GM12878 (cell line): ENCODE data around the gene LMBR1. TPM values are rescaled to one million over a fixed set of nuclear protein-coding genes. Genes with fewer than 3 reads are reported as not detected.

Source experiments
- ATAC-seq: fragments of 200-7000 bp; cut with Tn5 transposase; 3 replicates; pipeline ENCODE4 v1.9.1; 2020; ENCODE audit warnings: mild to moderate bottlenecking, moderate library complexity
- BruUV-seq: library from RNA; stranded (reverse); fragments of 400-500 nt; replicated peaks from 2 replicates; lab custom pipeline; 2021; lab: Mats Ljungman, UMichigan
- CTCF ChIA-PET: fragments of 300-600 bp; sonication (Branson Sonifier 250); formaldehyde crosslinking; extraction: SDS; loops from one replicate; lab custom pipeline; 2021; ENCODE audit warnings: inconsistent platforms; lab: Yijun Ruan, JAX
- POLR2A ChIA-PET: fragments of 350-600 bp; formaldehyde crosslinking; extraction: SDS; loops from one replicate; lab custom pipeline; 2021; ENCODE audit warnings: inconsistent platforms; lab: Charles Lee
- RAD21 ChIA-PET: fragments of 300-600 bp; sonication (Branson Sonifier 250); formaldehyde crosslinking; loops from one replicate; lab custom pipeline; 2023; ENCODE audit warnings: antibody characterized with exemption; ENCODE audit not compliant: unreplicated experiment; lab: Charles Lee
- SMC1A ChIA-PET: fragments of 300-600 bp; sonication (Branson Sonifier 250); formaldehyde crosslinking; loops from one replicate; lab custom pipeline; 2023; ENCODE audit not compliant: unreplicated experiment, uncharacterized antibody; lab: Charles Lee
- DNase-seq: peaks from one replicate; pipeline ENCODE4 v3.0.0-alpha.2; 2011; ENCODE audit warnings: low read depth, low spot score
- FAIRE-seq: peaks from 3 replicates; lab custom pipeline; 2011; peaks lifted over from hg19 to GRCh38; lab: Jason Lieb, UNC
- H2AFZ ChIP-seq: 2 replicates; pipeline ENCODE4 v1.6.0; 2011; ENCODE audit warnings: low read depth, low read length, control low read depth; ENCODE audit not compliant: control insufficient read depth
- H3K27ac ChIP-seq: 2 replicates; pipeline ENCODE4 v1.5.1; 2011; ENCODE audit warnings: control low read depth; ENCODE audit not compliant: control insufficient read depth, insufficient read depth
- H3K27me3 ChIP-seq, 2 experiments: replicated peaks in 1 of 2; 2 replicates each; pipeline versions ENCODE4 v1.6.0 to v1.6.1; 2011; ENCODE audit warnings: low read length in 1 of 2; ENCODE audit not compliant: control insufficient read depth in 2 of 2, insufficient read depth in 2 of 2
- H3K36me3 ChIP-seq, 2 experiments: 2 replicates each; pipeline ENCODE4 v1.5.1; 2011; ENCODE audit warnings: low read length in 1 of 2; ENCODE audit not compliant: control insufficient read depth in 2 of 2, insufficient read depth in 2 of 2
- H3K4me1 ChIP-seq: 2 replicates; pipeline ENCODE4 v1.6.1; 2011; ENCODE audit warnings: mild to moderate bottlenecking, low read length, moderate library complexity, mixed read lengths; ENCODE audit not compliant: control insufficient read depth, insufficient read depth
- H3K4me2 ChIP-seq: 2 replicates; pipeline ENCODE4 v1.6.0; 2011; ENCODE audit warnings: control low read depth; ENCODE audit not compliant: control insufficient read depth, insufficient read depth
- H3K4me3 ChIP-seq: fragments of 200-600 bp; sonication (generic); 2 replicates; pipeline ENCODE4 v1.5.1; 2016
- H3K79me2 ChIP-seq: 2 replicates; pipeline ENCODE4 v1.6.0; 2011; ENCODE audit warnings: low read length; ENCODE audit not compliant: control insufficient read depth, insufficient read depth
- H3K9ac ChIP-seq: 2 replicates; pipeline ENCODE4 v1.8.0; 2011; ENCODE audit warnings: low read length, control low read depth, mixed read lengths; ENCODE audit not compliant: control insufficient read depth, insufficient read depth
- H3K9me3 ChIP-seq: replicated peaks from 3 replicates; pipeline ENCODE4 v1.5.1; 2011; ENCODE audit warnings: mild to moderate bottlenecking, low read length; ENCODE audit not compliant: control insufficient read depth, insufficient read depth
- H4K20me1 ChIP-seq: 2 replicates; pipeline ENCODE4 v1.6.0; 2011; ENCODE audit not compliant: control insufficient read depth, insufficient read depth
- BMI1 ChIP-seq: fragments of 450-650 bp; IDR thresholded peaks from 2 replicates; pipeline ENCODE4 v1.6.1; 2016; ENCODE audit warnings: mild to moderate bottlenecking, moderate library complexity, borderline replicate concordance
- DPF2 ChIP-seq: fragments of 450-650 bp; IDR thresholded peaks from 2 replicates; pipeline ENCODE4 v1.6.1; 2017; ENCODE audit warnings: mild to moderate bottlenecking
- KLF5 ChIP-seq: fragments of 450-650 bp; IDR thresholded peaks from 2 replicates; pipeline ENCODE4 v1.6.1; 2014; ENCODE audit warnings: mild to moderate bottlenecking; ENCODE audit not compliant: partially characterized antibody
- PML ChIP-seq: IDR thresholded peaks from 2 replicates; pipeline ENCODE4 v1.6.1; 2012; ENCODE audit warnings: low read length, inconsistent platforms
- RELA ChIP-seq: fragments of 450-650 bp; IDR thresholded peaks from 2 replicates; pipeline ENCODE4 v1.8.0; 2014; ENCODE audit warnings: borderline replicate concordance; ENCODE audit not compliant: partially characterized antibody
- STAT3 ChIP-seq: IDR thresholded peaks from 2 replicates; pipeline ENCODE4 v1.6.1; 2011; ENCODE audit warnings: low read depth, low read length, improper control_type of control experiment
- SUPT20H ChIP-seq: IDR thresholded peaks from 2 replicates; pipeline ENCODE4 v1.6.1; 2011; ENCODE audit warnings: low read depth, mild to moderate bottlenecking, low read length, moderate library complexity, borderline replicate concordance; ENCODE audit not compliant: control insufficient read depth
- ZNF622 ChIP-seq: fragments of 450-650 bp; IDR thresholded peaks from 2 replicates; pipeline ENCODE4 v1.6.1; 2017; ENCODE audit warnings: mild to moderate bottlenecking, inconsistent platforms
- WGBS: methylation state at CpG from one replicate; pipeline ENCODE4 v1.1.6; 2016; ENCODE audit warnings: low lambda C conversion rate; ENCODE audit not compliant: insufficient replicate concordance, insufficient coverage; ENCODE audit errors: missing lambda C conversion rate; 5-methylcytosine and 5-hydroxymethylcytosine counted together
- in situ Hi-C: fragments of 300-500 bp; cut with MboI; formaldehyde crosslinking; loops from 9 replicates; pipeline ENCODE4 v1.14.3; 2018; ENCODE audit warnings: mixed read lengths
- intact Hi-C: fragments of 100-400 bp; cut with micrococcal nuclease; formaldehyde crosslinking; loops from one replicate; pipeline ENCODE4 v1.14.2; 2022; ENCODE audit not compliant: unreplicated experiment
- polyA plus RNA-seq, 11 experiments: library from polyadenylated mRNA; depleted of rRNA in 4 of 11; unstranded in 6 of 11; stranded (reverse) in 5 of 11; fragments of >200 nt; fragmentation: Nextera tagmentation in 4 of 11; fragmentation: Illumina TruSeq in 1 of 11; extraction: Ambion mirVana in 4 of 11; extraction: Trizol in 1 of 11; gene quantifications; 1 replicate in 1 of 11; 2 replicates in 10 of 11; pipeline versions ENCODE4 v1.2.1 to v1.2.3, GENCODE V29; 2011 to 2016; ENCODE audit warnings: inconsistent platforms in 2 of 11, missing spikeins in 2 of 11, low read depth in 1 of 11
- total RNA-seq, 4 experiments: library from RNA; depleted of rRNA in 3 of 4; stranded (reverse); fragments of >200 nt in 3 of 4; fragmentation: Illumina TruSeq in 1 of 4; extraction: Trizol in 1 of 4; gene quantifications; 2 replicates each; pipeline versions ENCODE4 v1.2.1 to v1.2.3, GENCODE V29; 2013 to 2021
- TF ChIP-seq, protein P1 (sequence below): fragments of 450-650 bp; IDR thresholded peaks from 2 replicates; pipeline ENCODE4 v1.6.1; 2018; ENCODE audit warnings: borderline replicate concordance, mild to moderate bottlenecking; ENCODE audit not compliant: partially characterized antibody
- TF ChIP-seq, protein P2 (sequence below): fragments of 450-650 bp; IDR thresholded peaks from 2 replicates; pipeline ENCODE4 v1.6.1; 2016; ENCODE audit warnings: mild to moderate bottlenecking, moderate library complexity, borderline replicate concordance
- TF ChIP-seq, protein P3 (sequence below): IDR thresholded peaks from 2 replicates; pipeline ENCODE4 v1.6.1; 2011; ENCODE audit warnings: low read depth, mild to moderate bottlenecking, low read length, moderate library complexity, borderline replicate concordance; ENCODE audit errors: extremely low read depth
- TF ChIP-seq, protein P4 (sequence below): fragments of 450-650 bp; IDR thresholded peaks from 2 replicates; pipeline ENCODE4 v1.6.1; 2017; ENCODE audit warnings: mild to moderate bottlenecking
- TF ChIP-seq, protein P5 (sequence below): IDR thresholded peaks from 2 replicates; pipeline ENCODE4 v1.6.1; 2011; ENCODE audit warnings: borderline replicate concordance, low read depth, mild to moderate bottlenecking, moderate library complexity, mixed read lengths, low read length; ENCODE audit not compliant: insufficient read depth; ENCODE audit errors: extremely low read length

Gene LMBR1
- total and polyA plus RNA-seq, 10 of the 15 experiments (the other 5 are each of a cell fraction or from before 2014, with no cell fraction given) = 4.0 to 63.5 (median 28.8) TPM

DNA sequence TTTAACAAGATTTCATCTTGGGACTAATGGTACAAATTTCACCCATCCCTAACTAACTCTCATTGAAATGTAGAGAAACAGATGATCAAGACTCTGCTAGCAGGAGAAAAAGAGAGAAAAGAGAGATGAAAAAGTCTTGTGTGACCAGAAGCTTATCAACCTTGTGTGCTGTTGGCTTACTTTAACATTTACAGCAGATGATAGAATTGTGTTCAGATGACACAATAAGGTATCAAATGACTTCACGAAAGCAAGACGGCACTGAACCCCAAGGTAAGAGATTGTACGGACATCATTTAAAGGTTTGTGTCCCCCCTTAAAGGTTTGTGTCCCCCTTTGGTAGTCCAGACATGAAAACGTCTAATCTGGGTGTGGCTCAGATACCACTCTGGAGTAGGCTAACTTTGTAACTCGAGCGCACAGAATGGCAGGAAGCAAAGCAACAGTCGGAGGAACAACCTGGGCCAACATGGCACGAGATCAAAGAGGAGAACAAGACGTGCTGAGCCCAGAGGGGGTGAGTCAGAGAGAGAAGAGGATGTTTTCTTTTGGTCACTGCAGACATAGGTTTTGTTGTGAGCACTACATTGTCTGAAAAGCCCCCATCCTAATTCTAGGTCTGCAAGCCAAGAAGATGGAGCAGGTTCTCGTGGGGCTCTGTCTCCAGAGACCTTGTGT lies 10.4 kb upstream of the LMBR1 start:
- ChIA-PET CTCF (interaction anchor here (1.5 kb wide), 1 partner anchor 347 kb away, joined by 3 read pairs; no protein-coding TSS in a partner anchor), POLR2A (no interaction called here), RAD21 (no interaction called here), SMC1A (interaction anchor here (0.7 to 1.1 kb wide), 2 partner anchors 87 to 347 kb away, joined by 3 read pairs; no protein-coding TSS in a partner anchor)
- H3K27me3 ChIP-seq = no peaks in the 10 kb centered on the region; a peak in 1 of 4 replicates
- no peaks in the 10 kb centered on the region for H3K9me3 ChIP-seq
- no peak overlapping the region for H3K4me3 ChIP-seq
- H3K36me3 ChIP-seq = no peaks in the 10 kb centered on the region
- DNase-seq (no peak), ATAC-seq (peak; percentile 71), FAIRE-seq (no peak)
- no TSS peak for BruUV-seq
- H2AFZ ChIP-seq = no peak overlapping the region
- 27% methylated on average over 10 of the region's 10 CpGs for WGBS
- H3K9ac ChIP-seq = no peak overlapping the region
- H4K20me1 ChIP-seq = no peaks in the 10 kb centered on the region
- no peaks in the 10 kb centered on the region for H3K4me1 ChIP-seq
- intact Hi-C loops (no loop called here), in situ Hi-C loops (no loop called here)
- H3K4me2 ChIP-seq = no peak overlapping the region
- H3K27ac ChIP-seq = no peak overlapping the region
- H3K79me2 ChIP-seq = no peaks in the 10 kb centered on the region
- TF ChIP-seq, protein P1, sequence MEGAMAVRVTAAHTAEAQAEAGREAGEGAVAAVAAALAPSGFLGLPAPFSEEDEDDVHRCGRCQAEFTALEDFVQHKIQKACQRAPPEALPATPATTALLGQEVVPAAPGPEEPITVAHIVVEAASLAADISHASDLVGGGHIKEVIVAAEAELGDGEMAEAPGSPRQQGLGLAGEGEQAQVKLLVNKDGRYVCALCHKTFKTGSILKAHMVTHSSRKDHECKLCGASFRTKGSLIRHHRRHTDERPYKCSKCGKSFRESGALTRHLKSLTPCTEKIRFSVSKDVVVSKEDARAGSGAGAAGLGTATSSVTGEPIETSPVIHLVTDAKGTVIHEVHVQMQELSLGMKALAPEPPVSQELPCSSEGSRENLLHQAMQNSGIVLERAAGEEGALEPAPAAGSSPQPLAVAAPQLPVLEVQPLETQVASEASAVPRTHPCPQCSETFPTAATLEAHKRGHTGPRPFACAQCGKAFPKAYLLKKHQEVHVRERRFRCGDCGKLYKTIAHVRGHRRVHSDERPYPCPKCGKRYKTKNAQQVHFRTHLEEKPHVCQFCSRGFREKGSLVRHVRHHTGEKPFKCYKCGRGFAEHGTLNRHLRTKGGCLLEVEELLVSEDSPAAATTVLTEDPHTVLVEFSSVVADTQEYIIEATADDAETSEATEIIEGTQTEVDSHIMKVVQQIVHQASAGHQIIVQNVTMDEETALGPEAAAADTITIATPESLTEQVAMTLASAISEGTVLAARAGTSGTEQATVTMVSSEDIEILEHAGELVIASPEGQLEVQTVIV = no peak
- TF ChIP-seq BMI1 = no peak
- TF ChIP-seq RELA = no peak
- TF ChIP-seq PML = no peak
- TF ChIP-seq ZNF622 = no peak
- no peak for TF ChIP-seq DPF2
- TF ChIP-seq, protein P2, sequence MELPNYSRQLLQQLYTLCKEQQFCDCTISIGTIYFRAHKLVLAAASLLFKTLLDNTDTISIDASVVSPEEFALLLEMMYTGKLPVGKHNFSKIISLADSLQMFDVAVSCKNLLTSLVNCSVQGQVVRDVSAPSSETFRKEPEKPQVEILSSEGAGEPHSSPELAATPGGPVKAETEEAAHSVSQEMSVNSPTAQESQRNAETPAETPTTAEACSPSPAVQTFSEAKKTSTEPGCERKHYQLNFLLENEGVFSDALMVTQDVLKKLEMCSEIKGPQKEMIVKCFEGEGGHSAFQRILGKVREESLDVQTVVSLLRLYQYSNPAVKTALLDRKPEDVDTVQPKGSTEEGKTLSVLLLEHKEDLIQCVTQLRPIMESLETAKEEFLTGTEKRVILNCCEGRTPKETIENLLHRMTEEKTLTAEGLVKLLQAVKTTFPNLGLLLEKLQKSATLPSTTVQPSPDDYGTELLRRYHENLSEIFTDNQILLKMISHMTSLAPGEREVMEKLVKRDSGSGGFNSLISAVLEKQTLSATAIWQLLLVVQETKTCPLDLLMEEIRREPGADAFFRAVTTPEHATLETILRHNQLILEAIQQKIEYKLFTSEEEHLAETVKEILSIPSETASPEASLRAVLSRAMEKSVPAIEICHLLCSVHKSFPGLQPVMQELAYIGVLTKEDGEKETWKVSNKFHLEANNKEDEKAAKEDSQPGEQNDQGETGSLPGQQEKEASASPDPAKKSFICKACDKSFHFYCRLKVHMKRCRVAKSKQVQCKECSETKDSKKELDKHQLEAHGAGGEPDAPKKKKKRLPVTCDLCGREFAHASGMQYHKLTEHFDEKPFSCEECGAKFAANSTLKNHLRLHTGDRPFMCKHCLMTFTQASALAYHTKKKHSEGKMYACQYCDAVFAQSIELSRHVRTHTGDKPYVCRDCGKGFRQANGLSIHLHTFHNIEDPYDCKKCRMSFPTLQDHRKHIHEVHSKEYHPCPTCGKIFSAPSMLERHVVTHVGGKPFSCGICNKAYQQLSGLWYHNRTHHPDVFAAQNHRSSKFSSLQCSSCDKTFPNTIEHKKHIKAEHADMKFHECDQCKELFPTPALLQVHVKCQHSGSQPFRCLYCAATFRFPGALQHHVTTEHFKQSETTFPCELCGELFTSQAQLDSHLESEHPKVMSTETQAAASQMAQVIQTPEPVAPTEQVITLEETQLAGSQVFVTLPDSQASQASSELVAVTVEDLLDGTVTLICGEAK = no peak
- TF ChIP-seq STAT3 = no peak
- TF ChIP-seq, protein P3, sequence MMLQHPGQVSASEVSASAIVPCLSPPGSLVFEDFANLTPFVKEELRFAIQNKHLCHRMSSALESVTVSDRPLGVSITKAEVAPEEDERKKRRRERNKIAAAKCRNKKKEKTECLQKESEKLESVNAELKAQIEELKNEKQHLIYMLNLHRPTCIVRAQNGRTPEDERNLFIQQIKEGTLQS = no peak
- TF ChIP-seq, protein P4, sequence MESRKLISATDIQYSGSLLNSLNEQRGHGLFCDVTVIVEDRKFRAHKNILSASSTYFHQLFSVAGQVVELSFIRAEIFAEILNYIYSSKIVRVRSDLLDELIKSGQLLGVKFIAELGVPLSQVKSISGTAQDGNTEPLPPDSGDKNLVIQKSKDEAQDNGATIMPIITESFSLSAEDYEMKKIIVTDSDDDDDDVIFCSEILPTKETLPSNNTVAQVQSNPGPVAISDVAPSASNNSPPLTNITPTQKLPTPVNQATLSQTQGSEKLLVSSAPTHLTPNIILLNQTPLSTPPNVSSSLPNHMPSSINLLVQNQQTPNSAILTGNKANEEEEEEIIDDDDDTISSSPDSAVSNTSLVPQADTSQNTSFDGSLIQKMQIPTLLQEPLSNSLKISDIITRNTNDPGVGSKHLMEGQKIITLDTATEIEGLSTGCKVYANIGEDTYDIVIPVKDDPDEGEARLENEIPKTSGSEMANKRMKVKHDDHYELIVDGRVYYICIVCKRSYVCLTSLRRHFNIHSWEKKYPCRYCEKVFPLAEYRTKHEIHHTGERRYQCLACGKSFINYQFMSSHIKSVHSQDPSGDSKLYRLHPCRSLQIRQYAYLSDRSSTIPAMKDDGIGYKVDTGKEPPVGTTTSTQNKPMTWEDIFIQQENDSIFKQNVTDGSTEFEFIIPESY = no peak
- TF ChIP-seq KLF5 = no peak
- TF ChIP-seq, protein P5, sequence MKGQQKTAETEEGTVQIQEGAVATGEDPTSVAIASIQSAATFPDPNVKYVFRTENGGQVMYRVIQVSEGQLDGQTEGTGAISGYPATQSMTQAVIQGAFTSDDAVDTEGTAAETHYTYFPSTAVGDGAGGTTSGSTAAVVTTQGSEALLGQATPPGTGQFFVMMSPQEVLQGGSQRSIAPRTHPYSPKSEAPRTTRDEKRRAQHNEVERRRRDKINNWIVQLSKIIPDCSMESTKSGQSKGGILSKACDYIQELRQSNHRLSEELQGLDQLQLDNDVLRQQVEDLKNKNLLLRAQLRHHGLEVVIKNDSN = no peak
- TF ChIP-seq SUPT20H = no peak
